Neural crest cell (in vitro differentiated cells): ENCODE measurements around the gene NYAP2. TPM values are rescaled to one million over a fixed set of nuclear protein-coding genes. Genes with fewer than 3 reads are reported as not detected.

Source experiments
- DNase-seq: peaks from one replicate; pipeline ENCODE4 v3.0.0; 2021; ENCODE audit warnings: low read depth, mixed read lengths, low spot score
- H3K27ac Mint-ChIP-seq: one replicate; pipeline ENCODE4 v1.8.0; 2021; ENCODE audit warnings: mild to moderate bottlenecking, mixed read lengths; ENCODE audit not compliant: unreplicated experiment
- H3K27me3 Mint-ChIP-seq: 2 replicates; pipeline ENCODE4 v1.8.0; 2021; ENCODE audit warnings: low read depth, mild to moderate bottlenecking, mixed read lengths
- H3K36me3 Mint-ChIP-seq: 2 replicates; pipeline ENCODE4 v1.8.0; 2021; ENCODE audit warnings: low read depth, mild to moderate bottlenecking, mixed read lengths
- H3K4me1 Mint-ChIP-seq: 2 replicates; pipeline ENCODE4 v1.8.0; 2021; ENCODE audit warnings: mixed read lengths
- H3K4me3 Mint-ChIP-seq: one replicate; pipeline ENCODE4 v1.8.0; 2021; ENCODE audit warnings: mild to moderate bottlenecking, mixed read lengths
- H3K9me3 Mint-ChIP-seq: 2 replicates; pipeline ENCODE4 v1.8.0; 2021; ENCODE audit warnings: mixed read lengths
- total RNA-seq: library from RNA; stranded (reverse); gene quantifications from 2 replicates; pipeline ENCODE4 v1.2.1, GENCODE V29; 2021
- TF ChIP-seq, protein P1 (sequence below): fragments of 200-600 bp; sonication (generic); conservative IDR thresholded peaks from 2 replicates; pipeline ENCODE4 v1.5.0; 2021; ENCODE audit warnings: antibody characterized with exemption, mild to moderate bottlenecking

NYAP2 gene
- total RNA-seq, 1 donor from 2014 or later: 0.35 TPM

GRCh38 chr2:225488743-225489142 lies 89.2 kb downstream of the NYAP2 start:
- TF ChIP-seq, protein P1, sequence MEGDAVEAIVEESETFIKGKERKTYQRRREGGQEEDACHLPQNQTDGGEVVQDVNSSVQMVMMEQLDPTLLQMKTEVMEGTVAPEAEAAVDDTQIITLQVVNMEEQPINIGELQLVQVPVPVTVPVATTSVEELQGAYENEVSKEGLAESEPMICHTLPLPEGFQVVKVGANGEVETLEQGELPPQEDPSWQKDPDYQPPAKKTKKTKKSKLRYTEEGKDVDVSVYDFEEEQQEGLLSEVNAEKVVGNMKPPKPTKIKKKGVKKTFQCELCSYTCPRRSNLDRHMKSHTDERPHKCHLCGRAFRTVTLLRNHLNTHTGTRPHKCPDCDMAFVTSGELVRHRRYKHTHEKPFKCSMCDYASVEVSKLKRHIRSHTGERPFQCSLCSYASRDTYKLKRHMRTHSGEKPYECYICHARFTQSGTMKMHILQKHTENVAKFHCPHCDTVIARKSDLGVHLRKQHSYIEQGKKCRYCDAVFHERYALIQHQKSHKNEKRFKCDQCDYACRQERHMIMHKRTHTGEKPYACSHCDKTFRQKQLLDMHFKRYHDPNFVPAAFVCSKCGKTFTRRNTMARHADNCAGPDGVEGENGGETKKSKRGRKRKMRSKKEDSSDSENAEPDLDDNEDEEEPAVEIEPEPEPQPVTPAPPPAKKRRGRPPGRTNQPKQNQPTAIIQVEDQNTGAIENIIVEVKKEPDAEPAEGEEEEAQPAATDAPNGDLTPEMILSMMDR: no peak
- Mint-ChIP-seq H3K9me3 (peaks cover 3% of the 10 kb centered on the region), H3K36me3 (no peaks in the 10 kb centered on the region), H3K4me1 (peaks cover 8% of the 10 kb centered on the region), H3K27me3 (no peaks in the 10 kb centered on the region), H3K4me3 (no peak overlapping the region), H3K27ac (no peak overlapping the region)
- DNase-seq: no peak

- no peak for DNase-seq
- Mint-ChIP-seq H3K27ac (no peak overlapping the region), H3K4me3 (no peak overlapping the region), H3K27me3 (no peaks in the 10 kb centered on the region), H3K4me1 (no peaks in the 10 kb centered on the region), H3K9me3 (no peaks in the 10 kb centered on the region), H3K36me3 (no peaks in the 10 kb centered on the region)
- TF ChIP-seq, protein P1: no peak
Measured at GRCh38 chr2:225493420-225494099, 94.0 kb downstream of the NYAP2 start.

DNA sequence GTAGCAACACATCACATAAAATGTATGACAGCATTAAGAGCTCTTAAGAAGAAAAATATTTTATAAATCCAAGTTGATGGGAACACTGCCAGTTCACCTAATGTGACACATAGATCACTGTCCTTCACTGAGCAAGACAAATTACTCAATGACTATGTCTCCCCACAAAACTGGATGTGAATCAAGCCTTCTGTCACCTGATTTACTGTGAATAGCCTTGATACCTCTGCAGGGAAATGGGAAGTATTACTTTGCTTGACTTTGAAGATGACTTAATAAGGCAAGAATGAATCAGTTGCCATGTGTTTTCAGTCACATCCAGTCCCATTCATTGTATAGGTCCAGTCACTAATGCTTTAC lies 94.6 kb downstream of the NYAP2 start:
- H3K27me3 Mint-ChIP-seq: no peaks in the 10 kb centered on the region
- no peaks in the 10 kb centered on the region for H3K4me1 Mint-ChIP-seq
- no peak overlapping the region for H3K27ac Mint-ChIP-seq
- no peak for DNase-seq
- no peaks in the 10 kb centered on the region for H3K9me3 Mint-ChIP-seq
- TF ChIP-seq, protein P1: no peak
- no peak overlapping the region for H3K4me3 Mint-ChIP-seq
- no peaks in the 10 kb centered on the region for H3K36me3 Mint-ChIP-seq

DNA sequence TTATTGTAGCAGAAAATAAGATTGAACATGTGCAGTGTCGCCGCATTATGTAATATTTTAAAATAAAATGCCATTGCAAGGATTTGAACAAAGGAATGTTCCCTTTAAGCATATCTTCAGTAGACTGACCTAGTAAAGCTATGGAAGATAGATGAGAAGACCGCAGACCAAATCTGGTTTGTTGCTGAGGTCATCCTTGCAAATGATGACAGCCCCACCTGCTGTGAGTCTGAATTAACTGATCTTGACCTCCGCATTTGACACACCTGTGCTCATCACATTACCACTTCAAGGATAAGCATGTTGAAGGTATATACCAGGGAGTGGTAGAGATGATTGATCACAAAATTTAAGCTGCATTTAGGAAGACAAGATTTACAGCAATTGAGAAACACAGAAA lies 96.2 kb downstream of the NYAP2 start:
- H3K9me3 Mint-ChIP-seq: no peaks in the 10 kb centered on the region
- no peak for DNase-seq
- H3K27ac Mint-ChIP-seq: no peak overlapping the region
- no peak overlapping the region for H3K4me3 Mint-ChIP-seq
- no peaks in the 10 kb centered on the region for H3K4me1 Mint-ChIP-seq
- no peaks in the 10 kb centered on the region for H3K27me3 Mint-ChIP-seq
- no peaks in the 10 kb centered on the region for H3K36me3 Mint-ChIP-seq
- TF ChIP-seq, protein P1: no peak

- Mint-ChIP-seq H3K27ac (no peak overlapping the region), H3K4me1 (no peaks in the 10 kb centered on the region), H3K4me3 (no peak overlapping the region), H3K36me3 (no peaks in the 10 kb centered on the region), H3K27me3 (no peaks in the 10 kb centered on the region), H3K9me3 (no peaks in the 10 kb centered on the region)
- TF ChIP-seq, protein P1: no peak
- no peak for DNase-seq
Measured at GRCh38 chr2:225496568-225496967, 97.1 kb downstream of the NYAP2 start.
